Uterus (tissue), 2 donors: ENCODE measurements around the gene OR1M1.

Experiments
- POLR2A ChIP-seq, 2 donors: fragments of 450-650 bp; IDR thresholded peaks; one replicate each; pipeline ENCODE4 v1.6.1; 2016; ENCODE audit warnings: antibody characterized with exemption in 2 of 2, mild to moderate bottlenecking in 1 of 2, moderate library complexity in 1 of 2
- TF ChIP-seq, protein P1 (sequence below), 4 experiments: fragments of 200-600 bp in 2 of 4; fragments of 450-650 bp in 2 of 4; sonication (generic) in 2 of 4; IDR thresholded peaks; one replicate each; pipeline ENCODE4 v1.5.1; 2016 to 2019; ENCODE audit warnings: antibody characterized with exemption in 4 of 4, mild to moderate bottlenecking in 2 of 4, moderate library complexity in 1 of 4

DNA sequence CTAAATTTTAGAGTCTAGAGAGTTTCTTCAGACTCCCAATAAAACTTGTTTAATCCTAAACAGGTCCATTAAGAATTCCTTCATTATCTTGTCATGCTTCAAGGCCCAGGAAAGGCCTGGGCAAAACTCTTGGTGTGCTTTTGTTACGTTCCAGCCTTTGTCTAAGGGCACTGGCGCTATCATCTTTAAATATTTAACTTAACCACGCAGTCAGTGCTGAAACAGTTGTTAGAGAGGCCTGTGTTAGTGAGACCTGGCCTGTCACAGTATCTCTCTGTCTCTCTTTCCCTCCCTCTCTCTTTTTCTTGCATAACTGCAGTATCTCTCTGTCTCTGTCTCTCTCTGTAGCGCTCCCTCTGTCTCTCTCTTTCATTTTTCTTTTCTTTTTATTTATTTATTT, 8.2 kb upstream of the OR1M1 start:
- TF ChIP-seq, protein P1, sequence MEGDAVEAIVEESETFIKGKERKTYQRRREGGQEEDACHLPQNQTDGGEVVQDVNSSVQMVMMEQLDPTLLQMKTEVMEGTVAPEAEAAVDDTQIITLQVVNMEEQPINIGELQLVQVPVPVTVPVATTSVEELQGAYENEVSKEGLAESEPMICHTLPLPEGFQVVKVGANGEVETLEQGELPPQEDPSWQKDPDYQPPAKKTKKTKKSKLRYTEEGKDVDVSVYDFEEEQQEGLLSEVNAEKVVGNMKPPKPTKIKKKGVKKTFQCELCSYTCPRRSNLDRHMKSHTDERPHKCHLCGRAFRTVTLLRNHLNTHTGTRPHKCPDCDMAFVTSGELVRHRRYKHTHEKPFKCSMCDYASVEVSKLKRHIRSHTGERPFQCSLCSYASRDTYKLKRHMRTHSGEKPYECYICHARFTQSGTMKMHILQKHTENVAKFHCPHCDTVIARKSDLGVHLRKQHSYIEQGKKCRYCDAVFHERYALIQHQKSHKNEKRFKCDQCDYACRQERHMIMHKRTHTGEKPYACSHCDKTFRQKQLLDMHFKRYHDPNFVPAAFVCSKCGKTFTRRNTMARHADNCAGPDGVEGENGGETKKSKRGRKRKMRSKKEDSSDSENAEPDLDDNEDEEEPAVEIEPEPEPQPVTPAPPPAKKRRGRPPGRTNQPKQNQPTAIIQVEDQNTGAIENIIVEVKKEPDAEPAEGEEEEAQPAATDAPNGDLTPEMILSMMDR (IDR thresholded peaks at IDR 0.05), result no peak
- no peak for TF ChIP-seq POLR2A (IDR thresholded peaks at IDR 0.05)
